Colonic mucosa (tissue), 4 donors: ENCODE results near the gene CDH2. TPM values are rescaled to one million over a fixed set of nuclear protein-coding genes. Genes with fewer than 3 reads are reported as not detected.

Experiments
- DNase-seq: peaks from one replicate; pipeline ENCODE4 v3.0.0-alpha.2; 2020
- H3K27ac ChIP-seq: fragments of 200-600 bp; one replicate; pipeline ENCODE4 v1.8.0; 2021
- H3K27me3 ChIP-seq: fragments of 200-600 bp; one replicate; pipeline ENCODE4 v1.8.0; 2021
- H3K36me3 ChIP-seq: fragments of 200-600 bp; one replicate; pipeline ENCODE4 v1.8.0; 2021
- H3K4me1 ChIP-seq: fragments of 200-600 bp; one replicate; pipeline ENCODE4 v1.8.0; 2021; ENCODE audit warnings: mild to moderate bottlenecking
- H3K4me3 ChIP-seq: fragments of 200-600 bp; one replicate; pipeline ENCODE4 v1.8.0; 2021
- H3K9ac ChIP-seq, 2 donors: one replicate each; pipeline ENCODE4 v1.7.0; 2013; ENCODE audit warnings: control low read depth in 2 of 2, low read depth in 2 of 2, low read length in 2 of 2
- H3K9me3 ChIP-seq: fragments of 200-600 bp; one replicate; pipeline ENCODE4 v1.8.0; 2021
- CTCF ChIP-seq: fragments of 200-600 bp; IDR thresholded peaks from one replicate; pipeline ENCODE4 v1.8.0; 2022; ENCODE audit warnings: antibody characterized with exemption, mild to moderate bottlenecking
- intact Hi-C: fragments of 100-400 bp; cut with DNase I; formaldehyde crosslinking; loops from one replicate; pipeline ENCODE4 v1.14.1; 2022
- total RNA-seq, 2 donors: library from RNA; stranded (reverse); fragmentation: NEBNext Ultra II Directional in 1 of 2; extraction: Animal tissue kit (Norgen Biotek cat#: 25700) in 1 of 2; gene quantifications; one replicate each; pipeline ENCODE4 v1.2.1, GENCODE V29; 2021
- donor health status: healthy.
- donor health status: DM: no; HTN: no; CAD: no.
- donor health status: DM: no; HTN: no; CAD: no.

Gene CDH2
- total RNA-seq, 2 donors from 2014 or later = 0.84 to 1.4 TPM

GRCh38 chr18:28086670-28087552 lies 90.0 kb downstream of the CDH2 start:
- no peaks in the 10 kb centered on the region for H3K4me1 ChIP-seq
- H3K9me3 ChIP-seq = no peaks in the 10 kb centered on the region
- no peaks in the 10 kb centered on the region for H3K36me3 ChIP-seq
- H3K9ac ChIP-seq = no peak overlapping the region
- H3K27ac ChIP-seq = no peak overlapping the region
- no peak for TF ChIP-seq CTCF
- no peak overlapping the region for H3K4me3 ChIP-seq
- no peaks in the 10 kb centered on the region for H3K27me3 ChIP-seq
- no peak for DNase-seq
- intact Hi-C loops = no loop called here

- intact Hi-C loops = no loop called here
- Histone ChIP-seq H3K27ac (no peak overlapping the region), H3K9ac (no peak overlapping the region), H3K9me3 (no peaks in the 10 kb centered on the region), H3K27me3 (no peaks in the 10 kb centered on the region), H3K4me1 (no peaks in the 10 kb centered on the region), H3K36me3 (no peaks in the 10 kb centered on the region), H3K4me3 (no peak overlapping the region)
- no peak for TF ChIP-seq CTCF
- DNase-seq = no peak
Measured at GRCh38 chr18:28081516-28081915, 95.4 kb downstream of the CDH2 start.

- Histone ChIP-seq H3K4me3 (no peak overlapping the region), H3K27me3 (no peaks in the 10 kb centered on the region), H3K4me1 (no peaks in the 10 kb centered on the region), H3K27ac (no peak overlapping the region), H3K9ac (no peak overlapping the region), H3K36me3 (no peaks in the 10 kb centered on the region), H3K9me3 (no peaks in the 10 kb centered on the region)
- DNase-seq = no peak
- intact Hi-C loops = no loop called here
- TF ChIP-seq CTCF = no peak
Measured at GRCh38 chr18:28080876-28081300, 96.0 kb downstream of the CDH2 start.

- no peak for TF ChIP-seq CTCF
- Histone ChIP-seq H3K27ac (no peak overlapping the region), H3K36me3 (no peaks in the 10 kb centered on the region), H3K4me3 (no peak overlapping the region), H3K9ac (no peak overlapping the region), H3K27me3 (no peaks in the 10 kb centered on the region), H3K9me3 (no peaks in the 10 kb centered on the region), H3K4me1 (no peaks in the 10 kb centered on the region)
- no peak for DNase-seq
- intact Hi-C loops = no loop called here
Measured at GRCh38 chr18:28079883-28080282, 97.0 kb downstream of the CDH2 start.

- no peaks in the 10 kb centered on the region for H3K27me3 ChIP-seq
- TF ChIP-seq CTCF = no peak
- no peaks in the 10 kb centered on the region for H3K9me3 ChIP-seq
- no peak overlapping the region for H3K9ac ChIP-seq
- no peak for DNase-seq
- no peak overlapping the region for H3K27ac ChIP-seq
- H3K36me3 ChIP-seq = no peaks in the 10 kb centered on the region
- H3K4me3 ChIP-seq = no peak overlapping the region
- intact Hi-C loops = no loop called here
- H3K4me1 ChIP-seq = no peaks in the 10 kb centered on the region
Measured at GRCh38 chr18:28078849-28079248, 98.1 kb downstream of the CDH2 start.
